ENCODE results near the gene AXIN1.
"Not testable (repeated sequence)": the region's sequence is repeated elsewhere in the genome, so short reads cannot be mapped to it uniquely, and the experiment has no call there.

AXIN1 gene

DNA sequence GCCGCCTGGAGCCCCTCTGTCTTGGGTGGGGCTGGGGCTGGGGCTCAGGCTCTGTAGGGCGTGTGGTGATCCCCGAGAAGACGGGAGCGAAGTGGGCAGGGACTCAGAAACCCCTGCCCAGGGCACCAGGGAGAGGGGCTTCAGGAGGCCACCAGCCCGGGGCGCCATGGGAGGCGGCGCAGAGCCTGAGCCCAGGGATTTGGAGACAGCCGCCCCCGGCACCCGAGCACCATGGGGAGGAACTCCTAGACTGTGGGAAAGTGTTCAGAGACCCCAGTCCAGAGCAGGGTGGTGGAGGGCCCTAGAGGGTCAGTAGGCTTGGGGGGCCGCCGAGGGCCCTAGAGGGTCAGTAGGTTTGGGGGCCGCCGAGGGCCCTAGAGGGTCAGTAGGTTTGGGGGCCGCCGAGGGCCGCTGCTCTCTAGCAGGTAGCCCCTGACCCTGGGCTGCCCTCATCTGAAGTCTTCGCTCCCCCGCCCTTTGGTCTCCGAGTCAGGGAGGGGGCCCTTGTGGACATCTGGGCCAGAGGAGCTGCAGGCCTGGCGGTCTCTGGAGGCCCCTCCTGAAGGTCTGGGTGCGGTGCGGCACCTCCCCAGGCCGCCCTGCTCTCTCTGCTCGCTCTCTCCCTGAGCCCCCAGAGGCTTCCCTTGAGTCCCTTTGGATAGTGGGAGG, 71.4 kb downstream of the AXIN1 start:
- DNase-seq, result no peak

DNA sequence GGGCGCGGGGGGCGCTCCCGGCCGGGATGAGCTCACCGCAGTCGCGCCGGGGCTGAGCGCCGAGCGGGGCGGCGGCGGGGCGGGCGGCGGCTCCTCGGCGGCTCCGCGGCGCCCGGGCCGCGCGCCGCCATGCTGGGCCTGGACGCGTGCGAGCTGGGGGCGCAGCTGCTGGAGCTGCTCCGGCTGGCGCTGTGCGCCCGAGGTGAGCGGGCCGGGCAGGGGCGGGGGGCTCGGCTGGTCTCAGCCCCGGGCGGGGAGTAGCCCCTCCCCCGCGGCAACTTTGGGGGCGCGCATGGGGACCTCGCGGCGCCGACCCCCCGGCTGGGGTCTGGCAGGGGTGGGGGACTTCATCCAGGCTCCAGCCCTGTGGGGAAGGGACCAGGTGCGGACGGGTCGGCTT, 72.0 kb downstream of the AXIN1 start, which contains the start of gene ARHGDIG:
Gene ARHGDIG (plus strand): TSS at position 40 of the 400 bp plus-strand sequence. CDS start 90 bp downstream, at position 130.
- DNase-seq, result no peak

DNA sequence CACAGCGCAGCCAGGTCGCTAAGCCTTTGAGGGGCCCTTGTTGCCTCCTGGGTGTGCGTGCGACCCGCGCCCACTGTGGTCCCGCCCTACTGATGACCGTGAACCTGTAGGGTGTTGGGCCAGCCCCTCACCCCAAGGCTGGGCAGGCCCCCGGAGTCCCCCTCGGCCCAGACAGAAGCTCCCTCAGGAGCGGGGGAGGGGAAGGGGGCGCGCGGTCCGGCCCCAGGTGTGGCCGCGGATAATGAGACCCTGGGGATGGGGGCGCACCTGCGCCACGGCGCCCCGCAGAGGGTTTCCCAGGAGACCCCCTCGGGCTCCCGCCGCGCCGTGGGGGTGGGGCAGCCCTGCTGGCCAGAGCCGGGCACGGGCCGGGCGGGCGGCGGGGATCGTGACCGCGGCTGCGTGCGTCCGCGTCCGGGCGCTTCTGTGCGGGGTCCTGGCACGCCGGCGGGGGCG, 72.5 kb downstream of the AXIN1 start:
- no peak for DNase-seq

DNA sequence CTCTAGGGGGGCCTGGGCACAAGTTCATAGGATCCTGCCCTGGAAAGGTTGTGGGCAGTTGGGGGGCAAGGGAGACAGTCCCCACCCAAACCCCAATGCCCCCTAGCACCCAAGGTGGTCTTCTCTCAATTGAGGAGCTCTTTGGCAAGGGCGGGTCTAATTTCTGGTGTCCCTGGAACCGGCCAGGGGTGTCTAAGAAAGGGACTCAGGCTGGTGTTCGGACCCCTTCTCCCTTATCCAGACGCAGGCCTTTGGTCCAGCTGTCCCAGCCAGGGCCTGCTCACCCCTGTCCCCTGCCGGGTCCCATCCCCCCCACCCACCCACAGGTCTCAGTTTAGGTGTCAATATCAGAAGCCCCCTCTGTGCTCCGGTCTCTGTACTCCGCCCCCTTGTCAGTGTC, 73.0 kb downstream of the AXIN1 start:
- no peak for DNase-seq

DNA sequence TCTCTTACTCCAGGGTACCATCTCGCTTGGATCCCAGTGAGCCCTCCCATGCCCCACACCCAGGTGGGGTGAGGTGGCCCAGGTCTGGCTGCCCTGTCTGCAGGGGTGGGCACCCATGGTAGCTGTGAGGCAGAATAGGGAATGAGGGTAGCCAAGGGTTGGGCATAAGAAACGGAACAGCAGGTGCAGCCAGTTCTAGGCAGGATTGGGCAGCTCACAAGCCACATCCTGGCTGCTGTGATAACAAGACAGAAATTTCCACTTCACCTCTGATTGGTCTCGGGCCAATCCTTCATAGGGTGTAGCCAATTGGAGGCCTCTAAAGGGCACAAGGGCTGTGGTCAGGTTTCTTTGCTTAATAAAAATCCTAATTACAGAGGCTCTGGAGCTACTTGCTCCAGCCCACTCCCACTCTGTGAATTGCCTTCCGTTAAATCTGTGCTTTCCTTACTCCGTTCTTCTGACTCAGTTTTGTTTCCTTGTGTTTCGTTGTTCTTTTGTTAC, 73.6 kb downstream of the AXIN1 start:
- peak; percentile 15 for DNase-seq

DNA sequence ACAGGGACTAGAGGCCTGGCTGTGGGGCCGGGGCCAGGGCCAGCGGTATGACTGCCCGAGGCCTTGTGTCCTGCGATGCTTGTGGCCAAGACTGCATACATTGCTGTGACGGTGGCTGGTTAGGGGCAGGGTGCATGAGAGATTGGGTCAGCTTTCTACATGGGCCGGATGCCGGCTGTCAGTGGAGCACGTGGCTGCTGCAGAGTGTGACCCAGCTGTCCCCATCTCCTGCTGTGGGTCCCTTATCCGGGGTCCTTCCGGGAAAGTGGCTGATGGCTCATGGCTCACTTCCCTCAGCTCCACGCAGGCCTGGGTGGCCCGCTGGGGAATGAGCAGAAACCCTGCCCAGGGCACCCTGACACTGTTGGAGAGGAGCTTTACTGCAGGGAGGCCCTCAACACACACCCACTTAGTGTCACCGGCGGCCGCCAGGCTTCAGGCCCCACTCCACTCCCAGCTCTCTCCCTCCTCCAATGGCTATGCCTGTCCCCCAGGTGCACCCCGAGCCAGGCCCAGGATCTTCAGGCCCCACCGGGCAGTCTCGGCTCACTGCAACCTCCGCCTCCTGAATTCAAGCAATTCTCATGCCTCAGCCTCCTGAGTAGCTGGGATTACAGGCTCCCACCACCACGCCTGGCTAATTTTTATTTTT, 76.0 kb downstream of the AXIN1 start:
- DNase-seq, result no peak

DNA sequence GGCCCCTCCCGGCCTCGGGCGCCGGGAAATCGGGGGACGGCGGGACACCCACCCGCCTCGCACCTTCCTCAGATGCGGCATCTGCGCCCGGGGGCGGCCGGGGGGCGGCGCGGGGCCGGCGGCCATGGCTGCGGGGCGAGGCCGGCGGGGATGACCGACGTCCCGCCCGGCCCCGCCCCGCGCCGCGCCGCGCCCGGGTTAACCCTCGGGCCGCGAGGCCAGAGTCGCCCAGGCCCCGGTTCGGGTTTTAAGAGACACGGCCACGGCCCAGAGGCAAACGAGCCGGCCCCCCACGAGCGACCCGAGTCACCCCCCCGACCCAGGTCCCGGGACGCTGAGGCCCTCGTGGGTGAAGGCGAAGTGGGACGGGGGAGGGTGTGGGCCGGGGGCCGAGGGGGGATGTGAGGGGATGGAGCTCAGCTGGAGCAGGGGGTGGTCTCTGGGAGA, 76.7 kb downstream of the AXIN1 start, which contains the start of gene RGS11:
Gene RGS11 (minus strand): TSS at position 159 of the 447 bp plus-strand sequence. CDS start 33 bp downstream, at position 126.
- DNase-seq, result no peak

DNA sequence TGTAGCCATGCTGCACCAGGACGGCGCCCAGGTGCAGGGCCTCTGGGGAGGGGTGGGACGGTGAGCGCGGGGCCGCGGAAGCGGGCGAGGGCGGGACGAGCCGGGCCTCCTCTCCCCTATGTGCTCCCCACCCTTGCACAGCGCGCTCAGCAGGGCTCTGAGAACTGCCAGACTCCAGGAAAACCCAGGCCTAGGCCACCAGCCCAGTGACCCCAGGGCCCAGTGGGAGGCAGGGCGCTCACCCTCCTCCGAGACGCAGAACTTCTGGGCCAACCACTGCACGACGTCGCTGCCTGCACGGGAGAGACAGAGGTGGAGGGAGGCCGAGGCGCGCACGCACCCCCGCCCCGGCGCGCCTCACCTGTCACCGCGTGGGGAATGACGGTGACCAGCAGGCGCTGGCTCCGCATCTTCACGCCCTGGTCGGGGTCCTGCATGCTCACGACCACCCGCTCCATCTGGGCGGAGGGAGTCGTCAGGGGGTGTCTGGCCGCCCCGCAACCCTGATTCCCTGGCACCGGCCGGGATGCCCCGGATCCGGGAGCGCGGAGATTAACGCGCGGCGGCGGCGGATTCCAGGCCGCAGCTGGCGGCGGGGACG, 77.4 kb downstream of the AXIN1 start:
- DNase-seq, result peak; percentile 18

DNA sequence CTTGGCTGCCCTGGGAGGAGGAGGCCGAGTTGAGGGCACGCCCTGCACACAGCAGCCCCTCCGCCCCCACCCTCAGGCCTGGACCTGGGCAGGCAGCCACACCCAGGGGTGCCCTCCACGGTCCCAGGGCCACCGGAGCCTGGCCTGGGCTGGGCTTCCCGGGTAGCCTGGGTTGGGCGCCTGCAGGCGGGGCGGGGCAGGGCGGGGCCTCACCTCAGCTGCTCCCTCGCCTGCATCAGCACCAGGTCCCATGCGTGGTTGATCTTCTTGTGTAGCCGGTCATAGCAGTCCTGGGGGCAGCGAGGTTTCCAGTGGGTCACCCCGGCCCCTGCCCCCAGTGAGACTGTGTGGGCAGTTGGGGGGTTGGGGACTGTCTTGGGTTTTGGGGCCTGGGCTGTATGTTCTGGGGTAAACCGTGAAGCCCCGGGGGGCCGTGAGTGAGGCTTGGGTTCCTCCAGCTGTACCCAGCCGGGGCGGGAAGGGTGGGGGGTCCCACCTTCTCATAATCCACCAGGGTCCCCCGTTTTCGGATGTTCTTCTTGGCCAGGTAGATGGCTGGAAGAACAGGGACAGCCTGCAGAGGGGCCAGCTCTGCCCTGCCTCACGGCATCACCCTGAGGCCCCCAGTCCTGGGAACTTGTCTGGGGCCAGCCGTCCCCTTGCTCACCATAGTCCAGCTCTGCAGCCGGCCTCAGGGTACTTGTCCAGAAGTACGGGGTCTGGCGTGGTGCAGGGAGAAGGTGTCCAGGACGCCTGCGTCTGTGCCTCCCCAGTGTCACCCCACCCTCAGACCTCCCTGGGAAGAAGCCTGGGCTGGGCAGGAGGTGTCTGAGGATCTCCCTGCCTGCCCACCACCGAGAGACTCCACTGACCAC, 78.7 kb downstream of the AXIN1 start:
- DNase-seq, result no peak

DNA sequence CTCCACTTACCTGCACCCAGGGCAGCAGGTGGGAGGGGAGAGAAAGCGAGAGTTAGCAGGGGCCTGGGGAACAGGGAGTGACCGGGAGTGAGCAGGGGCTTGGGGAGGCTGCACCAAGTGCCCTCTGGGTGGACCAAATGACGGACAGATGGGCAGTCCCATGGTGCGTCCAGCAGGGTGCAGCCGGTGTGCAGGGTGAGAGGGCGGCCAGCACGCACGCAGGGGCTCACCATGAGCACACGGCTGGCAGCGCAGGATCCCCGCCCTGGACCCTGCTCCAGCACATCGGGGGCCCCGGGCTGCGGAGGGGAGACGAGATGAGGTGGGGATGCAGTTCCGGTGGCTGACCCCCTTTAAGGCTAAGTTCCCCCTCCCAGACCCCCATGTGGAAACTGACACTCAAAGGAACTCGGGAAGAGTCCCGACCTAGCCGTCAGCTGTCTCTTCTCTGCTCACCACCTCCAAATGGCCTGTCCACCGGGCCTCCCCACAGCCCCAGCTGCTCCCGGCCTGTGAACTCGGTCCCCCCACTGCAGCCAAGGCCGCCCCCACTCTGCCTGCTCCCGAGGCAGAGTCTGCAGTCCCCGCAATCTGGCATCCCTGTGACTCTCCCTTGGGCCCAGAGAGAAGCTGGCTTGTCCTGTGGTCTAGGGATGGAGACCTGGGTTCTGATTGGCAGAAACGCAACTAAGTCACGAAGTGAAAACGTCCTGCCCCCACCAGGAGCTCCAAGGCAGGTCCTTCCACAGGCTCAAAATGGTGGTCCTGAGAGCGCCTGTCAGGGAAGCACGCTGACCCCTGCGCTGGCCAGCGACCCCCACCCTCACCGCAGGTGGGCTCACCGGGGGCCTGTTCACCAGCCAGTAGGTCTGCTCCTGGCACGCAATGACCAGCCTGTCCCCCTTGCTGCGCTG, 79.6 kb downstream of the AXIN1 start:
- no peak for DNase-seq

DNA sequence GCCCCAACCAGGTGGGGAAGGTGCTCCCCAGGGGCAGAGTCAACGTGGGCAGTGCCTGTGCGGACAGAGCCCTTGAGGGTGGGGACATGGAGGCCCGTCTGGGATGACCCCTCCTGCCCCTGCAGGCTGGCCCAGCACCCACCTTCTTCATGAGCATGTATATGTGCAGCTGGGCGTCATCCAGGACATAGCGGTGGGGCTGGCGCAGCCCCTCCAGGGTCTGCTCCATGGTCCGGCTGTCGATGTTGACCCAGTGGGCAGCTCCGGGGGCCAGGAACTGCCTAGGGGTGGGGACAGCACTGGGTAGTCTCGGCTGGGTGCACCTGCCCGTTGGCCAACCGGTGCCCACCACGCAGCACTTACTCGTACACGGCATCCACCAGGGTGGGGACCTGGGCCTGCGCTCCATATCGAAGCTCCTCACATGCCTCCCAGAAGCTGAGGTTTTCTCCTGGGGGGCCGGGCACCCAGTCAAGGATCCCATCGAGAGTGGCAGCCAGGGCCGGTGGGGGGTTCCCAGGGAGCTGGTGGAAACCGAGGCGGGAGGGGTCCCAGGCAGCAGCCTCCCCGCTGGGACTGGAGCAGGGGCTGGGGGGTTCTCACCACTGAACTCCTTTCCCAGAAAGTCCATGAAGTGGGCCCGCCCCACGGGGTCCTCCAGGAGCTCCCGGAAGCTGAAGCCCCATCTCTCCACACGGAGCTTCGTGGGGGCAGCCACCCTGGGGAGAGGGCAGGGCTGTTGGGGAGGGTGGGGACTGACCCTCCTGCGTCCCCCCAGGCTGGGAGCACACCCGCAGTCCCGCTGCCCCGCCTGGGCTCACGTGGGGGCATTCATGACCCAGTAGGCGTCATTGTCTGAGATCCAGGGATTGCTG, 81.9 kb downstream of the AXIN1 start:
- no peak for DNase-seq

DNA sequence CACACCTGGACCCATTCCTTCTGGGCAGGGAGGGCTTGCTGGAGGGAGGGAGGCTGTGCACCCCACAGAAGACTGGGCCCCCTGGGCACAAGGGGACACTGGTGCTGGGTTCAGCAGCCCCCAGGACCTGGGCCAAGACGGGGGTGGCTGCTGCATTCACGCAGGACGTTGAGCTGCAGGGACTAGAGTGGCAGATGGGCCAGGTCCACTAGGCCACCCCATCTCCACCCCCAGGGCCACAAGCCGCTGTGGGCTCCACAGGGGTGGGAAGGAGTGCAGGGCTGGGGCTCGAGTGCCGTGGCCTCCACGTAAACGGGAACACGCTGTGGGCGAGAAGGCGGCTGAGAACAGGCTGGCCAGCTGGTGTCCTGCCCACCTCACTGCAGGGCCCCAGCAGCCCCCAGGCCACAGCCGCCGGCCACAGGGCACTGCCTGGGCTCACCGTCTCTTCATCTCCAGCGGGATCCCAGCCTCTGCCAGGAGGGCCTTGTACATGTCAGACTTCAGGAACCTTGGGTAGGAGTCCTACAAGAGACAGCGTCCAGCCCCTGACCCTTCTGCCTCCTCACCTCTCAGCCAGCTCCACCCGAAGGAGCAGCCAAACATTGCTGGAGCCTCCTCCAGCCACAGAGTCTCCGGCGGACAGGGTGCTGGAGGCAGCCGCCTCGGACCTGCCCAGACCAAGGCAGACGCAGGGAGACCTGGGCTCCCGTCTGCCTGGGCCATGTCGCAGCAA, 83.3 kb downstream of the AXIN1 start:
- no peak for DNase-seq

DNA sequence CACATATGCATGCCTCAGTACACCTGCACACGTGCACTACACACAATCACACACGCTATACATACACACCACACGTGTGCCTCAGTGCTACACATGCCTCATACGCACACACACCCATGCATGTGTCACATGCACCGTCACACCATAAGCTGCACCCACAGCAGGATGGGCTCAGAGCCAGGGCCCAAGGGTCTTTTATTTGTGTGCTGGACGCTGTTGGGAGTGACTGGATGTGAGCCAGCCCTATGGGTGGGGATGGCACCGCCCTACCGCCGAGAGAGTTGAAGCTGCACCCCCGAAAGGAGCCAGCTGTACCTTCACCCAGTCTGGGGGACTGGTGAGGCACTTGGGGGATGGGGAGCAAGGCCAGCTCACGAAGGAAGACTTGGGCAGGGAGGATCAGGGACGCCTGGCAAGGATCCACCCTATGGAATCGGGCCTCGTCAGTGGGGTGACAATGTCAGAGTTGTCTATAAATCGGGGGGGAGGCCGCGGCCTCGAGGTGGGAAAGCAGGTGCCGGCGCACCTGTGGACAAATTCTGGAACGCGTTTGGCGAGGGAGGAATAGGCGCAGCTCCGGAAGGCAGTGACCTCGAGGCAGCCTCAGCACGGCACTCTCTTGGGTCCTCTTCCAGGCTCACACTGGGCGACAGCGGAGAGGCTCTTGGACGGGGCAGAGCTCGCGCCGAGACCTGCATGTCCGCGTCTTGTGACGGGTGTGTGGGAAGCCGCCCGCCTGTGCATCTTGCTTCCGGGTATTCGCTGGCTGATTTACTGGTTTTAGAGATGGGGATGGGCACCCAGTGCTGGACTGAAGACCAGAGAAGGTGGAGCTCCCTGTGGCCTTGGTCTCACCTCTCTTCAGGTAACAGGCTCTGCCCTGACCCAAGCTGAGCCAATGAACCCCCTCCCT, 84.1 kb downstream of the AXIN1 start:
- DNase-seq, result no peak

DNA sequence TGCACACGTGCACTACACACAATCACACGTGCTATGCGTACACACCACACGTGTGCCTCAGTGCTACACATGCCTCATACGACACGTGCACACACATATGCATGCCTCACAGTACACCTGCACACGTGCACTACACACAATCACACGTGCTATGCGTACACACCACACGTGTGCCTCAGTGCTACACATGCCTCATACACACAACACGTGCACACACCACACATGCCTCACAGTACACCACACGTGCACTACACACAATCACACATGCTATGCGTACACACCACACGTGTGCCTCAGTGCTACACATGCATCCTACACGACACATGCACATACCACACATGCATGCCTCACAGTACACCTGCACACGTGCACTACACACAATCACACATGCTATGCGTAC, 85.0 kb downstream of the AXIN1 start:
- DNase-seq, result not testable (repeated sequence)

DNA sequence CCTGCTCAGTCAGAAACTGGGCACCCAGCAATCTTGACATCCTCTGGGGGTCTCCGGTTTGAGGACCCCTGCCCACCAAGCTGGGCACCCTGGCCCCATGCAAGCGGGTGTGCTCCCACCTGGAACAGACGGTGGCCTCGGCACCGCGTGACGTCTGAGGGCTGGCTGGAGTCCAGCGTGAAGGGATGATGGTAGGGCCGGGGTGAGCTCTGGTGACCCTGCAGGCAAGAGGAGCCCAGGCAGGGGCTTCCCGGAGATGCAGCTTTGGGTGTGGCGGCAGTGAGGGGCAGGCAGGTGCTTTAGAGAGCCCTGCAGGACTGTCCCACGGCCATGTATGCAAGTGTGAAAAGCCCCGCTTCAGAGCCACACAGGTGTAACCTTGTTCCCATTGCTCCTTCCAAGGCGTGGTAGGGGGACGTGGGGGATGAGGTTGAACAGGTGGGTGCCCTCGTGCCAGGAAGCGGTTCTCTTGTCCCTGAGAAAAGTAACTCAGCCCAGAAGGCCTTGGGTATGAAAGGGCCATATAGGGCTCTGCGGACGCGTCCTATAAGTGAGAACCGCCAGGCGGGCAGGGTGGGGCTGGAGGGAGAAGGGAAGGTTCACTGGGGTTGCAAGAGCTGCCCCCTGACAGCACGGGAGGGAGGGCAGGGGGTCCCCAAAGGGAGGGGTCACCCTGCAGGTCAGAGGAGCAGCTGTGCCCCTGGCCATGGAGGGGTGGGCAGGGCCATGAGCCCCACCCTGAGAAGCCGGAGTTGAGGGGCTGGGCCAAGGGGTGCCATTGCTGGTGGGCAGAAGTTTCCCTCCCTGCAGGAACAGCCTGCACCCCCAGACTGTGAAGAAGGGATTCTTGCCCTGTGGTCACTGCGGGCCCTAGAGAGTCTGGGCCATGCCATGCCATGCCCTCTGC, 86.0 kb downstream of the AXIN1 start:
- DNase-seq, result no peak

DNA sequence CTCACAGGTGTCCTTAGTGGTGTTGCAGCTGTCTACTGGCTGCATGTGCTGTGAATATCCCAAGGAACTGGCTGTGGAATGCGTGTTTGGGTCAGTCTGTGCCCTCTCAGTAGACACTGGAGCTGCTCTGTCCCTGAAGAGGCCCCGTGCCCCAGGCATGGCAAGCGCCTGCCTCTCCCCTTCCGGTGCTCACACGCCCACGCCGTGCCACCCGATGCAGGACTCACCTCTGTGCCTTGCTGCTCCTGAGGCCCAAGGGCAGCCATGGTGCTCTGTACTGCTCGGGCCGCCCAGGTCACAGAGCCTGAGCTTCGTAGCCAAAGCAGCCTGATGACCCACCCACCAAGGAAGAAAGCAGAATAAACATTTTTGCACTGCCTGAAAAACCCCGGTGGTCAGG, 86.8 kb downstream of the AXIN1 start:
- no peak for DNase-seq

DNA sequence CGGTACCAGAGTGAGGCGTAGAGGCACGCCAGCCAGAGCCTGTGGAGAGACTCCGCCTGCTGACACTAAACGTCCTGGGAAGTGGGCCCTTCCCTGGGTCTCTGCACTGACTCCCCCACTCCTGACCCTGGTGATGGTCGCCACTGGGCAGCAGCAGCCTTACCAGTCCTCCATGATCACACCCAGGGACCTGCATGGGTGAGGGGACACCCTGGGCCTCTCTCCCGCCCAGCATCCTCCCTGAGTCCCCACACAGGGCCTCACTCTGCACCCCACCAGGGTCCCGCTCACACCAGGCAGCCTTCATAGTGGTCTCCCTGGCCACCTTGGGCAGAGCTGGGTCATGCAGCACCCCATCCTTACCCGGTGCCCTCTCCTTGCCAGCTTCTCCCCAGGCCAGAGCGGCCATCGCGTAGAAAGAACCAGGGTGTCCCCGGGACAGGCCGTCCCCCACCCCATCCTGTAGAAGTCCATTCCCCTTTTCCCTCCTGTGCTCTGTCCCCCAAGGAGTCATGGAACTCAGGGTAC, 87.5 kb downstream of the AXIN1 start:
- DNase-seq, result no peak

All from CD4-positive, alpha-beta T cell treated with Interleukin-17A for 4 hours (primary cell).